ENCODE results near the gene PRDM2.
"Not testable (repeated sequence)": the region's sequence is repeated elsewhere in the genome, so short reads cannot be mapped to it uniquely, and the experiment has no call there.

The PRDM2 gene

DNA sequence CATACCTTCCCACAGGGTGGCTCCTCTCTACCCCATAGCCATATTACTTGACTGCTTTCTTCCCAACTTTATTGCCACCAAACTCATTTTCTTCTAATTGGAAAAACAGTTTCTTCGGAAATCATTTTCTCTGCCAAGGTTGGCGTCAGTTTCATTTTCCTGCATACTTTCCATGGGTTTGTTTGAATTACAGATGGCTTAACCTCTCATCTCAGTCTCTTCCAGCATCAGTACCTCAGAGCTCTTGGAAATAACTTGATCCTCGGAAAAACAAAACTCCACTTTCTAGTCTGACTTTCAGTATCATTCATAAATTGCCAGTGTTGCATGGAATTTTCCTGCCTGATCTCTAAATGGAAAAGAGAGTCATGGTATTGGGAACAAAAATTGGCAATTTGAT lies 20.3 kb upstream of the PRDM2 start:
- DNase-seq (ENCODE audit: low spot score), result no peak
- CTCF ChIA-PET, result interaction anchor here (0.6 to 0.8 kb wide), 2 partner anchors 69 to 93 kb away, joined by 3 to 4 read pairs; no protein-coding TSS in a partner anchor
- H3K27ac ChIP-seq, result no peak overlapping the region
- POLR2A ChIA-PET (ENCODE audit: low non-redundant PET), result no interaction called here
- no peak for TF ChIP-seq CTCF (conservative IDR thresholded peaks at IDR 0.05; ENCODE audit: low read depth)

GRCh38 chr1:13680609-13681008 lies 19.4 kb upstream of the PRDM2 start:
- POLR2A ChIA-PET (ENCODE audit: low non-redundant PET), result not testable (repeated sequence)
- CTCF ChIA-PET, result interaction anchor here (0.6 kb wide), 1 partner anchor 1724 kb away, joined by 3 read pairs; no protein-coding TSS in a partner anchor

GRCh38 chr1:13681921-13682320 lies 18.1 kb upstream of the PRDM2 start:
- ChIA-PET CTCF (interaction anchor here (0.6 kb wide), 1 partner anchor 33 kb away, joined by 3 read pairs; no protein-coding TSS in a partner anchor), POLR2A (ENCODE audit: low non-redundant PET) (no interaction called here)
- no peak for DNase-seq (ENCODE audit: low spot score)
- H3K27ac ChIP-seq, result no peak overlapping the region
- no peak for TF ChIP-seq CTCF (conservative IDR thresholded peaks at IDR 0.05; ENCODE audit: low read depth)

More at GRCh38 chr1:13680609-13681008, 19.4 kb upstream of the PRDM2 start:
- not testable (repeated sequence) for DNase-seq (ENCODE audit: low spot score); H3K27ac ChIP-seq

- TF ChIP-seq CTCF (conservative IDR thresholded peaks at IDR 0.05; ENCODE audit: low read depth), result no peak
- H3K27ac ChIP-seq, result no peak overlapping the region
- CTCF ChIA-PET, result interaction anchor here (0.6 kb wide), 1 partner anchor 142 kb away, joined by 5 read pairs; no protein-coding TSS in a partner anchor
- POLR2A ChIA-PET (ENCODE audit: low non-redundant PET), result no interaction called here
- DNase-seq (ENCODE audit: low spot score), result no peak
These were observed 17.5 kb upstream of the PRDM2 start for GRCh38 chr1:13682444-13682843.

- CTCF ChIA-PET, result interaction anchor here (0.6 kb wide), 1 partner anchor 142 kb away, joined by 5 read pairs; no protein-coding TSS in a partner anchor
- H3K27ac ChIP-seq, result no peak overlapping the region
- no peak for DNase-seq (ENCODE audit: low spot score)
- POLR2A ChIA-PET (ENCODE audit: low non-redundant PET), result no interaction called here
- TF ChIP-seq CTCF (conservative IDR thresholded peaks at IDR 0.05; ENCODE audit: low read depth), result no peak
These were observed 16.8 kb upstream of the PRDM2 start for GRCh38 chr1:13683206-13683605.

DNA sequence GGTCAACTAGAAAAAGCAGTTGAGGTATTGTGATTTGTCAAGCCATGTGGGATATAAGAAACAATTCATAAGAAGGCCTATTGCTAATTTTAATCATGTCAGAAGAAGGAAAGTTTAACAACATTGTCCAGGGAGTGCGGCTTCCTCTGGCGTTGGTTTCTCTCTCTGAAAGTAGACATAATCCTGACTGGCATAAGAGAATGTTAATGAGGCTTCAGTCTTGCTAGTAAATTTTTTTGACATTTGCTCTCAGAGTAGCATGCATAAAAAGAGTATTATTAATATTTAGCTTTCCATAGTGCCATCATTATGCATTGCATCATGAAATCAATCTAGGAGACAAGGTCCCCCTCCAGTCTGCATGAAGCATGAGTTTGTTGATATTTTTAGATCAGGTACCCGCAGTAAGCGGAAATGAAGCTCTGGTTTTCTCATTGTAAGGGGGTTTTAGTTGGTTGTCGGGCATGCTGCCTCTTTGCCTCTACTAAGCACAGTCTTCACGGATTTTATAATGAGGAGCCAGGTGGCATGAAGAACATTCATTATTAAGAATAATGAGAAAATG lies 12.8 kb upstream of the PRDM2 start:
- CTCF ChIA-PET, result no interaction called here
- POLR2A ChIA-PET (ENCODE audit: low non-redundant PET), result no interaction called here
- no peak for TF ChIP-seq CTCF (conservative IDR thresholded peaks at IDR 0.05; ENCODE audit: low read depth)
- no peak for DNase-seq (ENCODE audit: low spot score)
- no peak overlapping the region for H3K27ac ChIP-seq

GRCh38 chr1:13693094-13693493 lies 6.9 kb upstream of the PRDM2 start:
- DNase-seq (ENCODE audit: low spot score); POLR2A ChIA-PET (ENCODE audit: low non-redundant PET); H3K27ac ChIP-seq: not testable (repeated sequence)
- CTCF ChIA-PET, result interaction anchor here (0.6 kb wide), 1 partner anchor 17 kb away, joined by 3 read pairs; no protein-coding TSS in a partner anchor
